HepG2 (cell line): Measurements from ENCODE around the gene TMC2. TPM values are rescaled to one million over a fixed set of nuclear protein-coding genes. Genes with fewer than 3 reads are reported as not detected.
A peak's percentile ranks its signal among the peaks of the same experiment; 100 is the strongest.

Source experiments
- AGO1 ChIP-seq: fragments of 200-400 bp; formaldehyde crosslinking; IDR thresholded peaks from 2 replicates; pipeline ENCODE4 v1.6.1; 2017; ENCODE audit warnings: mild to moderate bottlenecking, low read depth, low read length, moderate library complexity; ENCODE audit not compliant: poor library complexity, severe bottlenecking
- CHD2 ChIP-seq: IDR thresholded peaks from 2 replicates; pipeline ENCODE4 v1.6.1; 2011; ENCODE audit warnings: low read depth, low read length, improper control_type of control experiment
- EEA1 ChIP-seq: sonication (generic); formaldehyde crosslinking; IDR thresholded peaks from 2 replicates; pipeline ENCODE4 v1.5.1; 2020; ENCODE audit warnings: mild to moderate bottlenecking, missing genetic modification reagents, borderline replicate concordance
- FUBP1 ChIP-seq: sonication (generic); formaldehyde crosslinking; IDR thresholded peaks from 2 replicates; pipeline ENCODE4 v1.5.1; 2020; ENCODE audit warnings: missing genetic modification reagents, mild to moderate bottlenecking, borderline replicate concordance
- HNF4A ChIP-seq: sonication (generic); formaldehyde crosslinking; IDR thresholded peaks from 2 replicates; pipeline ENCODE4 v1.4.0; 2020; ENCODE audit warnings: missing genetic modification reagents
- MED8 ChIP-seq: sonication (generic); formaldehyde crosslinking; IDR thresholded peaks from 2 replicates; pipeline ENCODE4 v1.8.1; 2023; ENCODE audit warnings: mild to moderate bottlenecking, missing genetic modification reagents; ENCODE audit not compliant: insufficient replicate concordance
- MIXL1 ChIP-seq: IDR thresholded peaks from 2 replicates; pipeline ENCODE4 v1.6.1; 2016
- RARG ChIP-seq: sonication (generic); formaldehyde crosslinking; IDR thresholded peaks from 2 replicates; pipeline ENCODE4 v1.4.0; 2020; ENCODE audit warnings: low read depth, mild to moderate bottlenecking, missing genetic modification reagents
- RORA ChIP-seq: sonication (generic); formaldehyde crosslinking; IDR thresholded peaks from 2 replicates; pipeline ENCODE4 v1.5.0; 2020; ENCODE audit warnings: mild to moderate bottlenecking, missing genetic modification reagents, moderate library complexity
- SIN3A ChIP-seq: IDR thresholded peaks from 2 replicates; pipeline ENCODE4 v1.6.1; 2011; ENCODE audit warnings: low read depth, mild to moderate bottlenecking, control low read depth, low read length, borderline replicate concordance
- SKIL ChIP-seq: sonication (generic); formaldehyde crosslinking; IDR thresholded peaks from 2 replicates; pipeline ENCODE4 v1.8.0; 2022; ENCODE audit warnings: missing genetic modification reagents, mild to moderate bottlenecking, moderate library complexity, borderline replicate concordance
- TBL1XR1 ChIP-seq: fragments of 150-350 bp; IDR thresholded peaks from 2 replicates; pipeline ENCODE4 v1.6.1; 2014; ENCODE audit warnings: borderline replicate concordance, low read length; ENCODE audit not compliant: partially characterized antibody
- THRA ChIP-seq: sonication (generic); formaldehyde crosslinking; IDR thresholded peaks from 2 replicates; pipeline ENCODE4 v1.4.0; 2020; ENCODE audit warnings: missing genetic modification reagents, borderline replicate concordance
- ZBTB25 ChIP-seq: IDR thresholded peaks from 2 replicates; pipeline ENCODE4 v1.6.1; 2018; ENCODE audit warnings: missing genetic modification reagents
- ZC3H4 ChIP-seq: sonication (generic); formaldehyde crosslinking; IDR thresholded peaks from 2 replicates; pipeline ENCODE4 v1.4.0; 2020; ENCODE audit warnings: missing genetic modification reagents, borderline replicate concordance
- ZGPAT ChIP-seq: IDR thresholded peaks from 2 replicates; pipeline ENCODE4 v1.6.1; 2016; ENCODE audit warnings: mild to moderate bottlenecking
- ZNF33A ChIP-seq: sonication (generic); formaldehyde crosslinking; IDR thresholded peaks from 2 replicates; pipeline ENCODE4 v1.5.1; 2020; ENCODE audit warnings: missing genetic modification reagents, mild to moderate bottlenecking, moderate library complexity, borderline replicate concordance
- ZNF430 ChIP-seq: sonication (generic); formaldehyde crosslinking; IDR thresholded peaks from 2 replicates; pipeline ENCODE4 v1.9.0; 2021; ENCODE audit warnings: mild to moderate bottlenecking, missing genetic modification reagents
- ZNF501 ChIP-seq: sonication (generic); formaldehyde crosslinking; IDR thresholded peaks from 2 replicates; pipeline ENCODE4 v1.5.1; 2020; ENCODE audit warnings: mild to moderate bottlenecking, moderate library complexity, missing genetic modification reagents
- ZNF746 ChIP-seq: sonication (generic); formaldehyde crosslinking; IDR thresholded peaks from 2 replicates; pipeline ENCODE4 v1.8.0; 2022; ENCODE audit warnings: mild to moderate bottlenecking, missing genetic modification reagents
- ZNF781 ChIP-seq: sonication (generic); formaldehyde crosslinking; IDR thresholded peaks from 2 replicates; pipeline ENCODE4 v1.5.1; 2020; ENCODE audit warnings: borderline replicate concordance, mild to moderate bottlenecking, missing genetic modification reagents; ENCODE audit errors: not compliant biosample characterization
- polyA plus RNA-seq, 8 experiments: library from polyadenylated mRNA; depleted of rRNA in 3 of 8; stranded (reverse) in 7 of 8; unstranded in 1 of 8; fragments of >200 nt; fragmentation: Illumina TruSeq in 4 of 8; extraction: Trizol in 4 of 8; gene quantifications; 2 replicates each; pipeline versions ENCODE4 v1.2.1 to v1.2.3, GENCODE V29; 2011 to 2016; ENCODE audit warnings: low read depth in 4 of 8, missing spikeins in 1 of 8, mixed read lengths in 1 of 8; ENCODE audit not compliant: insufficient read depth in 1 of 8
- total RNA-seq, 5 experiments: library from RNA; depleted of rRNA; stranded (reverse); fragments of >200 nt; fragmentation: Illumina TruSeq; extraction: Trizol; gene quantifications; 2 replicates each; pipeline ENCODE4 v1.2.3, GENCODE V29; 2016; ENCODE audit warnings: low read depth in 1 of 5

The TMC2 gene
- total and polyA plus RNA-seq, 2 of the 13 experiments (the other 11 are each of a cell fraction or from before 2014, with no cell fraction given): not detected

GRCh38 chr20:2523919-2524708, 12.3 kb upstream of the TMC2 start (continued):
- TF ChIP-seq ZNF430 (CRISPR knock-in tag) (no peak; the same call in 1 of the 2 replicates), THRA (no peak), ZNF781 (CRISPR knock-in tag) (peak; percentile 73), SKIL (CRISPR knock-in tag) (no peak), HNF4A (CRISPR knock-in tag) (no peak), CHD2 (peak; percentile 76; the same call in 1 of the 2 replicates), RARG (CRISPR knock-in tag) (no peak), EEA1 (CRISPR knock-in tag) (no peak), SIN3A (peak; percentile 74; the same call in 1 of the 2 replicates), MIXL1 (CRISPR knock-in tag) (no peak; the same call in 1 of the 2 replicates), ZNF746 (CRISPR knock-in tag) (no peak; the same call in 1 of the 2 replicates), ZNF501 (CRISPR knock-in tag) (peak; percentile 60; the same call in 1 of the 2 replicates), ZC3H4 (CRISPR knock-in tag) (no peak), ZGPAT (CRISPR knock-in tag) (peak; percentile 62), RORA (CRISPR knock-in tag) (no peak), ZNF33A (CRISPR knock-in tag) (no peak), ZBTB25 (CRISPR knock-in tag) (no peak), FUBP1 (CRISPR knock-in tag) (no peak), TBL1XR1 (no peak), AGO1 (no peak), MED8 (CRISPR knock-in tag) (peak; percentile 50)
